ENCODE results near the gene ZFAND2B.

DNA sequence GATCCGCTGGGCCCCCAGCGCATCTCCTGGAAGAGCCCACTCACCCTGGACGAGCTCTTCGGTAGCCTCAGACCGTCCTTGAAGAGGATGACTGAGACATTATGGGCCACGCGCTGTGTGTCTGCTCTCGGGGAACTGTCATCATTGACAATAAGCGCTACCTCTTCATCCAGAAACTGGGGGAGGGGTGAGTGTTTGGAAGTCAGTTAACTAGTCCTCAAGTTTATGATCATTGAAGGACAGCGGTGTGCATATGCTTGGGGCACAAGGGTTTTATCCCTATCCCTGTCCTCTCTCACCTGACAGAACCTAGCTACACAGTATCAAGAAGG, 39.3 kb downstream of the ZFAND2B start:
- TF ChIP-seq, protein P1, sequence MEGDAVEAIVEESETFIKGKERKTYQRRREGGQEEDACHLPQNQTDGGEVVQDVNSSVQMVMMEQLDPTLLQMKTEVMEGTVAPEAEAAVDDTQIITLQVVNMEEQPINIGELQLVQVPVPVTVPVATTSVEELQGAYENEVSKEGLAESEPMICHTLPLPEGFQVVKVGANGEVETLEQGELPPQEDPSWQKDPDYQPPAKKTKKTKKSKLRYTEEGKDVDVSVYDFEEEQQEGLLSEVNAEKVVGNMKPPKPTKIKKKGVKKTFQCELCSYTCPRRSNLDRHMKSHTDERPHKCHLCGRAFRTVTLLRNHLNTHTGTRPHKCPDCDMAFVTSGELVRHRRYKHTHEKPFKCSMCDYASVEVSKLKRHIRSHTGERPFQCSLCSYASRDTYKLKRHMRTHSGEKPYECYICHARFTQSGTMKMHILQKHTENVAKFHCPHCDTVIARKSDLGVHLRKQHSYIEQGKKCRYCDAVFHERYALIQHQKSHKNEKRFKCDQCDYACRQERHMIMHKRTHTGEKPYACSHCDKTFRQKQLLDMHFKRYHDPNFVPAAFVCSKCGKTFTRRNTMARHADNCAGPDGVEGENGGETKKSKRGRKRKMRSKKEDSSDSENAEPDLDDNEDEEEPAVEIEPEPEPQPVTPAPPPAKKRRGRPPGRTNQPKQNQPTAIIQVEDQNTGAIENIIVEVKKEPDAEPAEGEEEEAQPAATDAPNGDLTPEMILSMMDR (IDR thresholded peaks at IDR 0.05): no peak
- no peak for TF ChIP-seq POLR2A (IDR thresholded peaks at IDR 0.05)
